IPS-18c (cell line): ENCODE data around the gene FOXP1.
"Not testable (repeated sequence)": the region's sequence is repeated elsewhere in the genome, so short reads cannot be mapped to it uniquely, and the experiment has no call there.

ENCODE experiments used
- H3K4me3 ChIP-seq: 2 replicates; pipeline ENCODE4 v1.7.0; 2013; ENCODE audit warnings: low read depth, mild to moderate bottlenecking, low read length, moderate library complexity; ENCODE audit not compliant: insufficient read depth
- H3K9me3 ChIP-seq: one replicate; pipeline ENCODE4 v1.6.1; 2013; ENCODE audit warnings: mild to moderate bottlenecking, low read length, moderate library complexity; ENCODE audit not compliant: control insufficient read depth, insufficient read depth

FOXP1 gene

GRCh38 chr3:71441925-71442651, 141.4 kb downstream of the FOXP1 start:
- H3K4me3 ChIP-seq: no peak overlapping the region

GRCh38 chr3:71441217-71441924, 142.2 kb downstream of the FOXP1 start:
- Histone ChIP-seq H3K4me3 (no peak overlapping the region), H3K9me3 (peaks cover 4% of the 10 kb centered on the region)

More at GRCh38 chr3:71441925-71442651, 141.4 kb downstream of the FOXP1 start:
- H3K9me3 ChIP-seq: peaks cover 4% of the 10 kb centered on the region

- peaks cover 4% of the 10 kb centered on the region for H3K9me3 ChIP-seq
- H3K4me3 ChIP-seq: no peak overlapping the region
These were observed 144.6 kb downstream of the FOXP1 start for GRCh38 chr3:71438904-71439303.

- H3K4me3 ChIP-seq: no peak overlapping the region
- peaks cover 4% of the 10 kb centered on the region for H3K9me3 ChIP-seq
These were observed 145.3 kb downstream of the FOXP1 start for GRCh38 chr3:71438071-71438685.

- H3K4me3 ChIP-seq: no peak overlapping the region
- H3K9me3 ChIP-seq: peaks cover 4% of the 10 kb centered on the region
These were observed 147.2 kb downstream of the FOXP1 start for GRCh38 chr3:71436337-71436736.

- not testable (repeated sequence) for H3K9me3 ChIP-seq, H3K4me3 ChIP-seq
These were observed 147.7 kb downstream of the FOXP1 start for GRCh38 chr3:71435836-71436235.

- peaks cover 4% of the 10 kb centered on the region for H3K9me3 ChIP-seq
These were observed 149.9 kb downstream of the FOXP1 start for GRCh38 chr3:71433631-71434030.

GRCh38 chr3:71432044-71432975, 151.2 kb downstream of the FOXP1 start:
- Histone ChIP-seq H3K9me3 (no peaks in the 10 kb centered on the region), H3K4me3 (no peak overlapping the region)

More at GRCh38 chr3:71433631-71434030, 149.9 kb downstream of the FOXP1 start:
- H3K4me3 ChIP-seq: no peak overlapping the region

GRCh38 chr3:71430941-71431552, 152.5 kb downstream of the FOXP1 start:
- H3K9me3 ChIP-seq: no peaks in the 10 kb centered on the region
- no peak overlapping the region for H3K4me3 ChIP-seq

- Histone ChIP-seq H3K9me3 (no peaks in the 10 kb centered on the region), H3K4me3 (no peak overlapping the region)
These were observed 153.9 kb downstream of the FOXP1 start for GRCh38 chr3:71429597-71429988.

GRCh38 chr3:71428841-71429596, 154.5 kb downstream of the FOXP1 start:
- H3K9me3 ChIP-seq: no peaks in the 10 kb centered on the region
- H3K4me3 ChIP-seq: no peak overlapping the region

- H3K9me3 ChIP-seq: no peaks in the 10 kb centered on the region
- H3K4me3 ChIP-seq: no peak overlapping the region
These were observed 157.9 kb downstream of the FOXP1 start for GRCh38 chr3:71425491-71426071.

GRCh38 chr3:71423151-71423906, 160.2 kb downstream of the FOXP1 start:
- H3K4me3 ChIP-seq: no peak overlapping the region
- no peaks in the 10 kb centered on the region for H3K9me3 ChIP-seq

GRCh38 chr3:71421820-71422566, 161.5 kb downstream of the FOXP1 start:
- Histone ChIP-seq H3K4me3 (no peak overlapping the region), H3K9me3 (no peaks in the 10 kb centered on the region)

GRCh38 chr3:71421475-71421819, 162.1 kb downstream of the FOXP1 start:
- H3K9me3 ChIP-seq: no peaks in the 10 kb centered on the region
- no peak overlapping the region for H3K4me3 ChIP-seq
